HFFc6 (cell line): ENCODE measurements around the gene APBB3. TPM values are rescaled to one million over a fixed set of nuclear protein-coding genes. Genes with fewer than 3 reads are reported as not detected.
"Not testable (repeated sequence)": the region's sequence is repeated elsewhere in the genome, so short reads cannot be mapped to it uniquely, and the experiment has no call there.

ENCODE experiments used
- DNase-seq: peaks from one replicate; pipeline ENCODE4 v3.0.0-alpha.2; 2018
- H3K27ac Mint-ChIP-seq: 2 replicates; pipeline ENCODE4 v1.8.0; 2020; ENCODE audit warnings: mild to moderate bottlenecking, mixed read lengths
- H3K27me3 Mint-ChIP-seq: 2 replicates; pipeline ENCODE4 v1.8.0; 2021; ENCODE audit warnings: mild to moderate bottlenecking, moderate library complexity, mixed read lengths; ENCODE audit not compliant: insufficient read depth
- H3K36me3 Mint-ChIP-seq: 2 replicates; pipeline ENCODE4 v1.8.0; 2021; ENCODE audit warnings: low read depth, mixed read lengths
- H3K4me1 Mint-ChIP-seq: 2 replicates; pipeline ENCODE4 v1.8.0; 2020; ENCODE audit warnings: low read depth, mixed read lengths
- H3K4me3 Mint-ChIP-seq: 2 replicates; pipeline ENCODE4 v1.8.0; 2020; ENCODE audit warnings: mild to moderate bottlenecking, moderate library complexity, mixed read lengths
- H3K9me3 Mint-ChIP-seq: 2 replicates; pipeline ENCODE4 v1.8.0; 2020; ENCODE audit warnings: mild to moderate bottlenecking, mixed read lengths
- CTCF ChIP-seq: fragments of 200-600 bp; sonication (generic); IDR thresholded peaks from 2 replicates; pipeline ENCODE4 v1.5.0; 2021; ENCODE audit warnings: antibody characterized with exemption, mild to moderate bottlenecking
- total RNA-seq, 6 experiments: library from RNA; stranded (reverse); fragmentation: NEBNext Ultra II Directional; extraction: Animal tissue kit (Norgen Biotek cat#: 25700); gene quantifications; 2 replicates in 1 of 6; 3 replicates in 5 of 6; pipeline ENCODE4 v1.2.3, GENCODE V29; 2021

APBB3 gene
- total RNA-seq, 6 experiments from 2014 or later: 11.0 to 13.0 (median 11.7) TPM

- H3K36me3 Mint-ChIP-seq: no peaks in the 10 kb centered on the region
- no peak overlapping the region for H3K27ac Mint-ChIP-seq
- no peak for TF ChIP-seq CTCF
- H3K9me3 Mint-ChIP-seq: no peaks in the 10 kb centered on the region
- H3K27me3 Mint-ChIP-seq: peaks cover 15% of the 10 kb centered on the region
- H3K4me1 Mint-ChIP-seq: peaks cover 19% of the 10 kb centered on the region
- H3K4me3 Mint-ChIP-seq: no peak overlapping the region
- DNase-seq: no peak
These were observed 41.5 kb upstream of the APBB3 start for GRCh38 chr5:140605879-140606278.

GRCh38 chr5:140603734-140604133, 39.3 kb upstream of the APBB3 start:
- H3K36me3 Mint-ChIP-seq: no peaks in the 10 kb centered on the region
- H3K27ac Mint-ChIP-seq: no peak overlapping the region
- H3K9me3 Mint-ChIP-seq: no peaks in the 10 kb centered on the region
- TF ChIP-seq CTCF: no peak
- DNase-seq: no peak
- H3K27me3 Mint-ChIP-seq: peaks cover 4% of the 10 kb centered on the region
- no peak overlapping the region for H3K4me3 Mint-ChIP-seq
- peaks cover 19% of the 10 kb centered on the region for H3K4me1 Mint-ChIP-seq

- H3K4me1 Mint-ChIP-seq: peaks cover 19% of the 10 kb centered on the region
- not testable (repeated sequence) for H3K27ac Mint-ChIP-seq, H3K9me3 Mint-ChIP-seq, H3K36me3 Mint-ChIP-seq, DNase-seq, H3K27me3 Mint-ChIP-seq, H3K4me3 Mint-ChIP-seq
These were observed 39.0 kb upstream of the APBB3 start for GRCh38 chr5:140603446-140603698.

- H3K36me3 Mint-ChIP-seq: no peaks in the 10 kb centered on the region
These were observed 37.7 kb upstream of the APBB3 start for GRCh38 chr5:140602147-140602546.

GRCh38 chr5:140600096-140600495, 35.7 kb upstream of the APBB3 start:
- DNase-seq: no peak
- no peaks in the 10 kb centered on the region for H3K9me3 Mint-ChIP-seq
- no peak for TF ChIP-seq CTCF
- no peak overlapping the region for H3K4me3 Mint-ChIP-seq
- H3K27me3 Mint-ChIP-seq: peaks cover 2% of the 10 kb centered on the region
- peaks cover 19% of the 10 kb centered on the region for H3K4me1 Mint-ChIP-seq
- H3K36me3 Mint-ChIP-seq: no peaks in the 10 kb centered on the region
- no peak overlapping the region for H3K27ac Mint-ChIP-seq

More at GRCh38 chr5:140602147-140602546, 37.7 kb upstream of the APBB3 start:
- H3K27ac Mint-ChIP-seq: no peak overlapping the region
- peaks cover 4% of the 10 kb centered on the region for H3K27me3 Mint-ChIP-seq
- H3K4me1 Mint-ChIP-seq: peaks cover 19% of the 10 kb centered on the region
- H3K9me3 Mint-ChIP-seq: no peaks in the 10 kb centered on the region
- H3K4me3 Mint-ChIP-seq: no peak overlapping the region
- no peak for DNase-seq
- no peak for TF ChIP-seq CTCF

GRCh38 chr5:140598836-140599235, 34.4 kb upstream of the APBB3 start:
- no peaks in the 10 kb centered on the region for H3K36me3 Mint-ChIP-seq
- H3K9me3 Mint-ChIP-seq: no peaks in the 10 kb centered on the region
- no peak for DNase-seq
- TF ChIP-seq CTCF: no peak
- H3K4me3 Mint-ChIP-seq: no peak overlapping the region
- H3K27ac Mint-ChIP-seq: no peak overlapping the region
- peaks cover 19% of the 10 kb centered on the region for H3K4me1 Mint-ChIP-seq
- peaks cover 2% of the 10 kb centered on the region for H3K27me3 Mint-ChIP-seq
